Activated CD4-positive, alpha-beta T cell treated with anti-CD3 and anti-CD28 coated beads, Interleukin-2, amount 10 ng/mL, durations not matched to agents 24 days and 14 days (primary cell): ENCODE results near the gene AP5S1. TPM values are rescaled to one million over a fixed set of nuclear protein-coding genes. Genes with fewer than 3 reads are reported as not detected.

Experiments
- DNase-seq: peaks from one replicate; pipeline ENCODE4 v3.0.0; 2022
- H3K27ac Mint-ChIP-seq: one replicate; pipeline ENCODE4 v1.8.0; 2022; ENCODE audit warnings: mild to moderate bottlenecking, mixed read lengths
- H3K27me3 Mint-ChIP-seq: one replicate; pipeline ENCODE4 v1.8.0; 2022; ENCODE audit warnings: mixed read lengths
- H3K36me3 Mint-ChIP-seq: one replicate; pipeline ENCODE4 v1.8.0; 2022; ENCODE audit warnings: low read depth, mild to moderate bottlenecking, mixed read lengths
- H3K4me1 Mint-ChIP-seq: one replicate; pipeline ENCODE4 v1.8.0; 2021; ENCODE audit warnings: mixed read lengths
- H3K4me3 Mint-ChIP-seq: one replicate; pipeline ENCODE4 v1.8.0; 2022; ENCODE audit warnings: mild to moderate bottlenecking, moderate library complexity, mixed read lengths
- H3K9me3 Mint-ChIP-seq: one replicate; pipeline ENCODE4 v1.8.0; 2021; ENCODE audit warnings: mixed read lengths
- intact Hi-C: fragments of 100-400 bp; cut with micrococcal nuclease; formaldehyde crosslinking; loops from one replicate; pipeline ENCODE4 v1.15.1; 2023
- total RNA-seq: library from RNA; stranded (reverse); gene quantifications from 2 replicates; pipeline ENCODE4 v1.2.3, GENCODE V29; 2022

The AP5S1 gene
- total RNA-seq, 1 donor from 2014 or later: 13.5 TPM

DNA sequence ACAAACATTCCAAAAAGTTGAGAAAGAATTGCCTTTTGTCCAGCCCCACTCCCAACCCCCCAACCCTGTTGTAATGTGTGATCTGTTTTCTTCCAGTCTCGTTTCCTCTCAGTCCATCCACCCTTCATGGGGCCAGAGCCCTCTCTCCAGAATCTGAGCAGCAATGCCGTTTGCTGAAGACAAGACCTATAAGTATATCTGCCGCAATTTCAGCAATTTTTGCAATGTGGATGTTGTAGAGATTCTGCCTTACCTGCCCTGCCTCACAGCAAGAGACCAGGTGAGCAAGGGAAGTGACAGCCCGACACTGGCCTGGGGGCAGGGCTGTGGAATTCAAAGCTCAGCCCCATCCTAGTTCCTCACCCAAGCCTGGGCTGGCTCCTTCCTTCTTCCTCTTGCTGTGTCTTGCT is 34.1 kb downstream of the AP5S1 start:
- no peak for DNase-seq
- intact Hi-C loops: no loop called here
- Mint-ChIP-seq H3K4me1 (peaks cover 9% of the 10 kb centered on the region), H3K9me3 (no peaks in the 10 kb centered on the region), H3K4me3 (no peak overlapping the region), H3K27me3 (no peaks in the 10 kb centered on the region), H3K36me3 (peaks cover 32% of the 10 kb centered on the region), H3K27ac (no peak overlapping the region)

GRCh38 chr20:3857405-3857804 is 37.1 kb downstream of the AP5S1 start:
- Mint-ChIP-seq H3K27me3 (no peaks in the 10 kb centered on the region), H3K27ac (no peak overlapping the region), H3K9me3 (no peaks in the 10 kb centered on the region), H3K4me3 (no peak overlapping the region), H3K4me1 (peaks cover 7% of the 10 kb centered on the region), H3K36me3 (peaks cover 52% of the 10 kb centered on the region)
- intact Hi-C loops: no loop called here
- no peak for DNase-seq

- Mint-ChIP-seq H3K27me3 (no peaks in the 10 kb centered on the region), H3K4me3 (no peak overlapping the region), H3K9me3 (no peaks in the 10 kb centered on the region), H3K4me1 (peaks cover 7% of the 10 kb centered on the region), H3K27ac (no peak overlapping the region), H3K36me3 (peaks cover 64% of the 10 kb centered on the region)
- no peak for DNase-seq
- intact Hi-C loops: no loop called here
Measured at GRCh38 chr20:3858689-3859088, 38.3 kb downstream of the AP5S1 start.

- intact Hi-C loops: no loop called here
- H3K4me1 Mint-ChIP-seq: peaks cover 3% of the 10 kb centered on the region
- no peak overlapping the region for H3K4me3 Mint-ChIP-seq
- peaks cover 73% of the 10 kb centered on the region for H3K36me3 Mint-ChIP-seq
- H3K27me3 Mint-ChIP-seq: no peaks in the 10 kb centered on the region
- no peak for DNase-seq
- H3K27ac Mint-ChIP-seq: no peak overlapping the region
- no peaks in the 10 kb centered on the region for H3K9me3 Mint-ChIP-seq
Measured at GRCh38 chr20:3861191-3861590, 40.8 kb downstream of the AP5S1 start.

DNA sequence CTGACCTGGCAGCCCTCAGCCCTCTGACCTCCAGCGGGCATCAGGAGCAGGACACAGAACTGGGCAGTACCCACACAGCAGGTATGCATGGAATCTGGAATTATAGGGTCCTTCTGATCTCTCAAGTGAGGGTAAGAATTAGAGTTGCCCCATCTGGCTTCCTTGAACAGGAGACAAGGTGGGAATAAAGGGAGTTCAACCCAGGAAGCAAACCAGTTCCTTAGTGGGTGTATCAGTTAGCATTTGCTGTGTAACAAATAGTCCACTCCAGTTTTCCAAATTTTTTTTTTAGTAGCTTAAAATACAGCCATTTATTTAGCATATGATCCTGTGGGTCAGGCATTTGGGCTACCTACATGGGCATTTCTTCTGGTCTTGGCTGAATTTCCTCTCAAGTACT is 42.0 kb downstream of the AP5S1 start:
- Mint-ChIP-seq H3K27me3 (no peaks in the 10 kb centered on the region), H3K4me1 (no peaks in the 10 kb centered on the region), H3K36me3 (peaks cover 68% of the 10 kb centered on the region), H3K9me3 (no peaks in the 10 kb centered on the region), H3K4me3 (no peak overlapping the region), H3K27ac (no peak overlapping the region)
- no peak for DNase-seq
- intact Hi-C loops: no loop called here

GRCh38 chr20:3863317-3863716 is 43.0 kb downstream of the AP5S1 start:
- intact Hi-C loops: no loop called here
- peaks cover 66% of the 10 kb centered on the region for H3K36me3 Mint-ChIP-seq
- no peaks in the 10 kb centered on the region for H3K9me3 Mint-ChIP-seq
- H3K4me1 Mint-ChIP-seq: no peaks in the 10 kb centered on the region
- no peaks in the 10 kb centered on the region for H3K27me3 Mint-ChIP-seq
- no peak for DNase-seq
- H3K27ac Mint-ChIP-seq: no peak overlapping the region
- no peak overlapping the region for H3K4me3 Mint-ChIP-seq

DNA sequence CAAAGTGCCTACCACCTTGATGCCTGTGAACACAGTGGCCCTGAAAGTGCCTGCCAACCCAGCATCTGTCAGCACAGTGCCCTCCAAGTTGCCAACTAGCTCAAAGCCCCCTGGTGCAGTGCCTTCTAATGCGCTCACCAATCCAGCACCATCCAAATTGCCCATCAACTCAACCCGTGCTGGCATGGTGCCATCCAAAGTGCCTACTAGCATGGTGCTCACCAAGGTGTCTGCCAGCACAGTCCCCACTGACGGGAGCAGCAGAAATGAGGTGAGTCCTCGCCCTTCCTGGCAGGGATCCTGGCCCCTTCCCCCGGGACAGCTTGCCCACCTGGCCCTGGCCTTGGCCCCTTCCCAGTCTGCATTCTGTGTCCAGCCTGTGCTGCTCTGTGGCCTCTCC is 44.2 kb downstream of the AP5S1 start:
- H3K4me3 Mint-ChIP-seq: no peak overlapping the region
- H3K27ac Mint-ChIP-seq: no peak overlapping the region
- H3K27me3 Mint-ChIP-seq: no peaks in the 10 kb centered on the region
- H3K4me1 Mint-ChIP-seq: no peaks in the 10 kb centered on the region
- DNase-seq: no peak
- H3K36me3 Mint-ChIP-seq: peaks cover 60% of the 10 kb centered on the region
- intact Hi-C loops: no loop called here
- H3K9me3 Mint-ChIP-seq: no peaks in the 10 kb centered on the region

DNA sequence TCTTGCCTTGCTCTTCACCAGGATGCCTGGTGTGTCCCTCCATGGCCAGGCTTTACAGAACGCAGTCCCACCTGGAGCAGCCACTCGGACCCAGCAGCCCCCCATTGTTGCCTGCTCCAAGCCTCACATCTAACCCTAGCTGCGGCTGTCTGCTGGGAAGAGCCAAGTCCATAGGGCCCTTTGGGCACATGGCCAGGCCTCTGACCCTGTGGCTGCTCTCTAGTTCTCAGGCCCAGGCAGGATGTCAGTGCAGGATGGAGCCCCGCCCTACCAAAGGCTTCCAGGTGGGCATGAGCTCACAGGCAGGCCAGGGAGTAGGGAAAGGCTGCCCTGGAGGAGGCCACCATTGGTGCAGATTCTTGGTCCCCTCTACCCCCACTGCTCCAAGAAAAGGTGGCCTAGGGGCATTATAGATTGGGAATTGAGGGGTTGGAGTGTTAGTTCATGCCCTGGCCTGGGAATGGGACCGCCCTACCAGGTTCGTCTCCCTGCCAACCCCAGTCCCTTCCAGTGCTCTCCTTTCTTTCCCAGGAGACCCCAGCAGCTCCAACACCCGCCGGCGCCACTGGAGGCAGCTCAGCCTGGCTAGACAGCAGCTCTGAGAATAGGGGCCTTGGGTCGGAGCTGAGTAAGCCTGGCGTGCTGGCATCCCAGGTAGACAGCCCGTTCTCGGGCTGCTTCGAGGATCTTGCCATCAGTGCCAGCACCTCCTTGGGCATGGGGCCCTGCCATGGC is 45.0 kb downstream of the AP5S1 start:
- peaks cover 56% of the 10 kb centered on the region for H3K36me3 Mint-ChIP-seq
- intact Hi-C loops: no loop called here
- H3K27ac Mint-ChIP-seq: no peak overlapping the region
- H3K4me1 Mint-ChIP-seq: no peaks in the 10 kb centered on the region
- no peak for DNase-seq
- H3K27me3 Mint-ChIP-seq: no peaks in the 10 kb centered on the region
- no peaks in the 10 kb centered on the region for H3K9me3 Mint-ChIP-seq
- no peak overlapping the region for H3K4me3 Mint-ChIP-seq

- no peak for DNase-seq
- peaks cover 53% of the 10 kb centered on the region for H3K36me3 Mint-ChIP-seq
- H3K4me1 Mint-ChIP-seq: no peaks in the 10 kb centered on the region
- no peak overlapping the region for H3K27ac Mint-ChIP-seq
- intact Hi-C loops: no loop called here
- no peaks in the 10 kb centered on the region for H3K9me3 Mint-ChIP-seq
- no peaks in the 10 kb centered on the region for H3K27me3 Mint-ChIP-seq
- no peak overlapping the region for H3K4me3 Mint-ChIP-seq
Measured at GRCh38 chr20:3865887-3866407, 45.6 kb downstream of the AP5S1 start.

DNA sequence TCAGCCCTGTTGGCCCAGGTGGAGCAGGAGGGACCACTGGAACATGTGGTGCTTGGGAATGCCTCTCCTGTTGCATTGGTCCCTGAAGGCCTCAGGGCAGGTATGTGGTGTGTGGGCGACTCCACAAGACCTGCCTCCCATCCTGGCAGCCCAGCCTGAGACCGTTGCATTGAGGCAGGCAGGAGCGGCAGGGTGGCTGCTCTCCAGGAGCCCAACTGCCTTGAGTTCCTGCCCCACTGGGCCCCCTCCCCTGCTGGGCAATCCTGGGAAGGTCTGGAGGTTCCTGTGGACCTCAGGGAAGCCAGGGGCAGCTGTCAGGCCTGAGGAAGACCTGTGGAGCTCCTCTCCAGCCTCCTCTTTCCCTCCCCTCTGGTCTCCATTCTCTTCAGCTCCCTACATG is 46.1 kb downstream of the AP5S1 start:
- peaks cover 49% of the 10 kb centered on the region for H3K36me3 Mint-ChIP-seq
- no peak overlapping the region for H3K4me3 Mint-ChIP-seq
- H3K27me3 Mint-ChIP-seq: no peaks in the 10 kb centered on the region
- intact Hi-C loops: no loop called here
- no peak overlapping the region for H3K27ac Mint-ChIP-seq
- no peaks in the 10 kb centered on the region for H3K4me1 Mint-ChIP-seq
- no peak for DNase-seq
- H3K9me3 Mint-ChIP-seq: no peaks in the 10 kb centered on the region

- no peak for DNase-seq
- no peaks in the 10 kb centered on the region for H3K4me1 Mint-ChIP-seq
- no peak overlapping the region for H3K27ac Mint-ChIP-seq
- no peak overlapping the region for H3K4me3 Mint-ChIP-seq
- H3K9me3 Mint-ChIP-seq: no peaks in the 10 kb centered on the region
- no peaks in the 10 kb centered on the region for H3K27me3 Mint-ChIP-seq
- H3K36me3 Mint-ChIP-seq: peaks cover 42% of the 10 kb centered on the region
- intact Hi-C loops: no loop called here
Measured at GRCh38 chr20:3867802-3868201, 47.5 kb downstream of the AP5S1 start.

DNA sequence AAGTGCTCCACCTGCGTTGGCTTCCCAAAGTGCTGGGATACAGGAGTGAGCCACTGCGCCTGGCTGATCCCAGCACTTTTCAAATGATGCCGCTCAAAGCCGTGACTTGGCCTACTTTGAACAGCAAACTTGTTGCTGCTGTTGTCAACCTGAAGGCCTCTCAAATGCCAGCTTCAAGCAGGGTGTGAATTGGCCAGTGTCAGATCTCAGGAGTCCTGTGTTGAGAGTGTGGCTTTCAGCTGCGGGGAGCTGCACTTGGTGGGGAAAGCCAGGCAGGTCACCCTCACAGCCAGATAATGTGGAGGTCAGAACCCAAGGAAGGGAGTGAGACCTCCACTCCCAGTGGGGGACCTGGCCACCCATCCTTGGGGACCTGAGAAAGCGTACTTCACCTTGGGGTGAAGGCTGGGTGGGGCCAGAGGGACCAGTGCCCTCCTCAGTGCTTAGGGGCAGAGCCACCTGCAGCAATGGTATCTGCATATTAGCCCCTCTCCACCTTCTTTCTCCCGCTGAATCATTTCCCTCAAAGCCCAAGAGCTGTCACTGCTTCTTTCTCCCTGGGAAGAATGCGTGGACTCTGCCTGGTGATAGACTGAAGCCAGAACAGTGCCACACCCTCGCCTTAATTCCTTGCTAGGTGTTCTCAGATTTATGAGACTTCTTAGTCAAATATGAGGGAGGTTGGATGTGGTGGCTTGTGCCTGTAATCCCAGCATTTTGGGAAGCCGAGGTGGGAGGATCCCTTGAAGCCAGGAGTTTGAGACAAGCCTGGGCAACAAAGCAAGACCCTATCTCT is 49.7 kb downstream of the AP5S1 start:
- Mint-ChIP-seq H3K9me3 (no peaks in the 10 kb centered on the region), H3K27ac (peak overlapping the region; percentile 25), H3K36me3 (peaks cover 36% of the 10 kb centered on the region), H3K4me3 (no peak overlapping the region), H3K27me3 (no peaks in the 10 kb centered on the region), H3K4me1 (peaks cover 4% of the 10 kb centered on the region)
- DNase-seq: no peak
- intact Hi-C loops: no loop called here

DNA sequence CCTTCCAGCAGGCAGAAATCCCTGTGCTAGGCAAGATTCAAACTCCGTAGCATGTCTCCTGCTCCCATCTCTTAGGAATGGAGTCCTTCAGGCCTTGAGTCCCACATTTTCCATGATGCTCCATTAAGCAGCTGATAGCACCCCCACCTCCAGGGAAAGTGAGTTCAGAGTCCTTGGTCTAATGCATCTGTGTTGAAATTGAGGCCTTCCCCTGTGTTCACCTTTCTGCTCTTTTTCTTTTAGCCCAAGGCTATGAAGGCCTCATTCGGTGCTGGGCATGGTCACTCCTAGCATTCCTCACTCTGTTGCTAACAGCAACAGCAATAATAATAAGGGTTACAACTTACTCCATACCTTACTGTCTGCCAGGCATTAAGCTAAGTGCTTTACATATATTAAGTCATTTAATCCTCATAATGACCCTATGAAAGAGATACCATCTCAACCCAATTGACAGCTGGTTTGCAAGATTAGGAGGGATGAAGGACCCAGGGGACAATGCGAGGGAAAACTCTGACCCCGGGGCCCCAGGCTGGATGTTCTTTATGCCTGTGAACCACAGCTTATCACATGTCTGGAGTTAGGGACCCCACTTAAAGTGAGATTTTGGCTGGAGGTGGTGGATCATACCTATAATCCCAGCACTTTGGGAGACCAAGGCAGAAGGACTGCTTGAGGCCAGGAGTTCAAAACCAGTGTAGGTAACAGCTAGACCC is 51.4 kb downstream of the AP5S1 start:
- Mint-ChIP-seq H3K27me3 (no peaks in the 10 kb centered on the region), H3K4me3 (no peak overlapping the region), H3K4me1 (peaks cover 4% of the 10 kb centered on the region), H3K36me3 (peaks cover 33% of the 10 kb centered on the region), H3K9me3 (no peaks in the 10 kb centered on the region), H3K27ac (no peak overlapping the region)
- DNase-seq: no peak
- intact Hi-C loops: no loop called here

DNA sequence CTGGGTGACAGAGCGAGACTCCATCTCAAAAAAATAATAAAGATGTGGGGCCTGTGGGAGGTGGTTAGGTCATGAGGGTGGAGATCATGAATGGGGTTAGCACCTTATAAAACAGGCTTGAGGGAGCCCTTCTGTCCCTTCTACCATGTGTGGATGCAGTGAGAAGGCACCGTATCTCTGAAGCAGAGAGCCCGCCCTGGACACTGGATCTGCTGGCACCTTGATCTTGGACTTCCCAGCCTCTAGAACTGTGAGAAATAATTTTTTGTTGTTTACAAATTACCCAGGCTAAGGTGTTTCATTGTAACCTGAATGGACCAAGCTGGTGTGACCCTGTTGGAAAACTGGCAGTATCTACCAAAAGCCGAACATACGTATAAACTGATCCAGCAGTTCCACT is 53.2 kb downstream of the AP5S1 start:
- Mint-ChIP-seq H3K4me3 (no peak overlapping the region), H3K36me3 (peaks cover 29% of the 10 kb centered on the region), H3K27ac (no peak overlapping the region), H3K27me3 (no peaks in the 10 kb centered on the region), H3K9me3 (no peaks in the 10 kb centered on the region), H3K4me1 (peaks cover 4% of the 10 kb centered on the region)
- no peak for DNase-seq
- intact Hi-C loops: no loop called here
